ENCODE results near the gene OR51M1. TPM values are rescaled to one million over a fixed set of nuclear protein-coding genes. Genes with fewer than 3 reads are reported as not detected.

The OR51M1 gene
- polyA plus RNA-seq, 12 donors: not detected

DNA sequence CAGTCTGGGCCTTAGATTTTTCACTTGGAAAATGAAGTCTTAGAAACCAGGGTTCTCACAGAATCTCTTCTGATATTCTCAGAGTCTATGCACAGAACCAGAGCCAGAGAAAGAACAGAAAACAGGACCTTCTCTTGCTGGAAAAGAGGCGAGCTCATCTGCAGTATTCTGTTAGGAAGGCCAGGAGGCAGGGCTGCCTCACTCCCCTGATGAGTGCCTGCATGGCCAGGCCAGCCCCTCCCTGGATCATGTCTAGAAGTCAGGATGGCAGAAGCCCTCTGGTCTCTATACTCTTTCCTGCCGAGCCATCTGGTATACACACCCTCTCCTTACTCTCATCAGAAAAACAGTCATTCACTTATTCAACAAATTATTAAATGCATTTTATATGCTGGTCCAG lies 723 bp downstream of the OR51M1 start:
- DNase-seq: no peak

DNA sequence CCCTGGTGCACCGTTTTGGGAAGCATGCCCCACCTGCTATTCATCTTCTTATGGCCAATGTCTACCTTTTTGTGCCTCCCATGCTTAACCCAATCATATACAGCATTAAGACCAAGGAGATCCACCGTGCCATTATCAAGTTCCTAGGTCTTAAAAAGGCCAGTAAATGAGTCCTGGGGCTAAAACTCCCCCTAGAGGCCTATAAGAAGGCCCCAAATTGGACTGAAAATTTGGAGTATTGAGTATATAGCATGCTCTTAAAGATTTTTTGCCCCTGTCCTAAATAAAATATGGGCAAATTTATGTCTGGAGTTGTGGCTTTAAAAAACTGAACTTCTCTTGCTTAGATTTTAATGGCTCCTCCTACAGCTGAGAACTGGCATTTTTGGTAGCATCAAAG lies 6.6 kb downstream of the OR51M1 start:
- DNase-seq: no peak

DNA sequence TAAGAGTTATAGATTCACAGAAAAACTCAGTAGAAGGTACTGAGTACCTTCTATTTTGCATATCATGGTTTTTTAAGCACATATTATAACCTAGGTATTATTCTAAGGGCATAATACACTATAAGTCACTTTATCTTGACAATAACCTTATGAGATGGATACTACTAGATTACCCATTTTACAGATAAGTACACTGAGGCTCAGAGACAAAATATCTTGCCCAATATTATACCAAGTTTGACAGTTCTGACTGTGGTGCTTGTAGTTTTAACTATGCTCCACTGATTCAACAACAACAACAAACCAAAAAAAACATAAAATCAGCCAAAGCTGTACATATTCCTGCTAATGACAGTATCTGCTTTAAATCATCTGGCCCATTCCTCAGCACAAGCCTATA lies 10.5 kb downstream of the OR51M1 start:
- no peak for DNase-seq

DNA sequence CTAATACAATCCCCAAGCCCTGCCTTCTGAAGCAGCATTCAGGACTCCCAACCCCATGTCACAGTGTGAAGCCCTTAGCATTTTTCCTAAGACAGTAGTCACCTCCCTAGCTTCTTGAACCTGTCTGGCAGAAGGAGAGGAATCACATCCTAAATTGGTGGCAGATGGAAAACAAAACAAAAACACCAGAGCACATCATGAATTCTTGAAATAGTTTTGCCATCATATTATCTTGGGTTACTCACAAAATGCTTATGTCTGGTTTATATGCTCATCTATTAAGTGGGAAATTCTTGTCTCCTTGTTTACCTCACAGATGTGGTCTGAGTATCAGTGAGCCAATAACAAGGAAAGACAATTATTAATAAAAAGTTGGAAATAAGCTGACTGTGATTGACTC lies 15.3 kb downstream of the OR51M1 start:
- no peak for DNase-seq

DNA sequence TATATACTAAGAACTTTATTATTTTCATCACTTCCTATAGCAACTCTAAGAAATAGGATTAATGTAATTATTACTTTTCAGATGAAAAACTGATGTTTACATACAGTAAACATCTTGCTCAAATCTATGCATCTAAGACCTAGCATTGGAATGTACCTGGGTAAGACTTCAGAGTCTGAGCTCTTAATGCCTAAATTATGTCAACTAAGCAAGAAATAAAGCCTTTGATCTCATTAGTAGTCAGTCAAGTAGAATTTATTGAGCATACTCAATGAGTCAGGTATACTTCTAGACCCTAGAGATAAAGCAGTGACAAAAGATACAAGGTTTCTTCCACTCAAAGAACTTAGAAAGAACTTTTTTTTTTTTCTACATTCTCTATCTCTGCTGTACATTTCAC lies 21.6 kb downstream of the OR51M1 start:
- DNase-seq: no peak

DNA sequence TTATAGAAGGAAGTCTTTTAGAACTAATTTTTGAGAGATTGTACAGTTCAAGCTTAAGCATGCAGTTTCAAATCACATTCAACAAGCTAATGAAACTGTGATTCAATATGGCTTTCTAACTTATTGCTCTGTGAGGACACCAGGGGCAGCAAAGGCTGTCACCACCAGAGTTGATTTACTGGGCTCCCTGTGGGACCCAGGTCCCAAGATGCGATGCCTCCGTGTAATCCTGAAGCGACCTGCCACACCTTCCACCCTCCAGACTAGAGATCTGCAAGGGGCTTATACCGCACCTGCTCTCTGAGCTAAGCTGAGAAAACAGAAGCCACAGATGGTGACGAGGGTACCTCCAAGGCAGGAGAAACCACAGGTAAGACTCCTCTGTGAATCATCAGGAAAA lies 37.4 kb downstream of the OR51M1 start:
- no peak for DNase-seq

DNA sequence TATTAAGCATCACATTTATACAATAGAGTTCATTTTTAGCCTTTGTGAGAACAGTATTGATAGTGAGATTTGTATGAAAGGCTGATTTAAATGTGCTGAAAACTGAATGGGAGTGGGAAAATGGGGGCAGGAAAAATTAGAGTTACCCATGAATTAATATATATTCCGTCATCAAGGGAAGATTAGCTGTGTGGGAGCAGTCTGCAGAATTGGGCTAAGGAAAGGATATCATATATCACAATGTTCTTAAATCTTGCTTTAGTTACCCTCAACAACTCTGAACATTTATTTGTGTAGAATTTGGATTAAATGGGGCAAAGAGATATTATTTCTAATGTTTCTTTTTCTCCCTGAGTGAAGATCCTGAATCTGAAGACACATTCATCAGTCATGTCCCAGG lies 38.2 kb downstream of the OR51M1 start, which contains the start of gene OR51Q1:
Gene OR51Q1, plus strand, starts transcription at position 301 of the 400 bp plus-strand sequence. Its CDS starts 90 bp downstream, at position 391.
- DNase-seq: no peak

DNA sequence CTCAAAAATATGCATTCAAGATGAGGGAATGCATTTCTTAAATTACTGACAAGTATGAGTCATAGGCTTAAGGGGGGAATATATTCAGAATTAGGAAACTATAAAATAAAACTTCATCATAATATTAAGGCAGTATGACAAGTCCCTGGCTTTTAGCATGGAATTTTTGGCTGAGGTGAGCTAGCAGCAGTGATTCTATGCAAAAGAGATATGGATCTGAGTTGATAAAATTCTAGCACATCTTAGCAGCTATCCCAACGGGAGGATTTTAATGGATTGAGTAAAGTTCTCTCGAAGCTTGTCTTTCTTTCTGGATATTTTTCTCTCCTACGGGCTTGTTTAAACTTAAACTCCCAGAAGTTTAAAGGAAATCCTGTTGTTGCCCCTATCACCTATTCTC lies 39.5 kb downstream of the OR51M1 start:
- DNase-seq: no peak

DNA sequence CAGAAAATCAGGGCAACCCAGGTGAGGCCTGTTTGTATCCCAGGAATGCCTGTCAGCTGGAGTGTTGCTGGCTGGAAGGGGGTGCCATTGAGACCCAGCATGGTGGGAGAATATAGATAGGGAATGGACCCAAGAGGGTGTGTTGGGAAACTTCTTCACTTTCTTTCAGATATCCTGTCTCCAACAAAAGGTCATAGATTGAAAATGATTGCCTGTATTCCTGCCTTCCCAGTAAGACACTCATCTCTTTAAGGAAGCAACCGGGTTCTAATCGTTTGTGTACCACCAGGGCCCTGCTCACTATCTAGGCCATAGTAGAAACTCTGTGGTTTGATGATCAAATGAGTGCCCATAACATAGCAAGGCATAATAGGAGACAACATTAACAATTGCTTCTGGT lies 57.8 kb downstream of the OR51M1 start, which contains the start of gene OR51I1:
Gene OR51I1, minus strand, starts transcription at position 101 of the 400 bp plus-strand sequence. Its CDS starts 0 bp downstream, at position 101.
- no peak for DNase-seq

Other genes starting within 250 kb of the OR51M1 start
- gene OR52A5, start 245.5 kb upstream of the OR51M1 start, polyA plus RNA-seq (ENCODE audit: insufficient read length in 12 of 12): not detected
- gene OR52A1, start 229.1 kb upstream of the OR51M1 start, polyA plus RNA-seq (ENCODE audit: insufficient read length in 12 of 12): under 1 TPM in 6 of 12 donors, not detected in 6; 0.01 to 0.03 (median 0.02) TPM
- not detected for gene OR51V1, start 183.1 kb upstream of the OR51M1 start, polyA plus RNA-seq (ENCODE audit: insufficient read length in 12 of 12)
- gene HBB, start 156.7 kb upstream of the OR51M1 start, polyA plus RNA-seq (ENCODE audit: insufficient read length in 12 of 12): 1,000 to 10,000 TPM in 2 of 12 donors, 100 to 1,000 TPM in 9, not detected in 1; 100 to 1,375 (median 373) TPM
- gene HBD, start 149.3 kb upstream of the OR51M1 start, polyA plus RNA-seq (ENCODE audit: insufficient read length in 12 of 12): under 1 TPM in 7 of 12 donors, not detected in 5; 0.25 to 0.80 (median 0.38) TPM
- 1,000 to 10,000 TPM in 2 of 12 donors, 100 to 1,000 TPM in 3, 10 to 100 TPM in 2, 1 to 10 TPM in 4, not detected in 1; 4.2 to 8,722 (median 70.4) TPM for gene HBG1, start 134.0 kb upstream of the OR51M1 start, polyA plus RNA-seq (ENCODE audit: insufficient read length in 12 of 12)
- gene HBG2, start 129.0 kb upstream of the OR51M1 start, polyA plus RNA-seq (ENCODE audit: insufficient read length in 12 of 12): over 10,000 TPM in 2 of 12 donors, 1,000 to 10,000 TPM in 9, 100 to 1,000 TPM in 1; 964 to 18,217 (median 4,493) TPM
- 10 to 100 TPM in 7 of 12 donors, 1 to 10 TPM in 4, not detected in 1; 1.4 to 85.4 (median 19.9) TPM for gene HBE1, start 113.9 kb upstream of the OR51M1 start, polyA plus RNA-seq (ENCODE audit: insufficient read length in 12 of 12)
- under 1 TPM in 1 of 12 donors, not detected in 11; 0.33 TPM for gene OR51B4, start 81.9 kb upstream of the OR51M1 start, polyA plus RNA-seq (ENCODE audit: insufficient read length in 12 of 12)
- not detected for gene OR51B2, start 59.5 kb upstream of the OR51M1 start, polyA plus RNA-seq (ENCODE audit: insufficient read length in 12 of 12)
- gene OR51B5, start 40.3 kb upstream of the OR51M1 start, polyA plus RNA-seq (ENCODE audit: insufficient read length in 12 of 12): under 1 TPM in 6 of 12 donors, not detected in 6; 0.14 to 0.37 (median 0.19) TPM
- gene OR51B6, start 32.3 kb upstream of the OR51M1 start, polyA plus RNA-seq (ENCODE audit: insufficient read length in 12 of 12): not detected
- not detected for gene OR51Q1, start 38.3 kb downstream of the OR51M1 start, polyA plus RNA-seq (ENCODE audit: insufficient read length in 12 of 12)
- not detected for gene OR51I1, start 57.7 kb downstream of the OR51M1 start, polyA plus RNA-seq (ENCODE audit: insufficient read length in 12 of 12)
- gene OR51I2, start 65.5 kb downstream of the OR51M1 start, polyA plus RNA-seq (ENCODE audit: insufficient read length in 12 of 12): not detected
- not detected for gene OR52D1, start 104.9 kb downstream of the OR51M1 start, polyA plus RNA-seq (ENCODE audit: insufficient read length in 12 of 12)
- not detected for gene UBQLN3, start 126.1 kb downstream of the OR51M1 start, polyA plus RNA-seq (ENCODE audit: insufficient read length in 12 of 12)
- under 1 TPM in 10 of 12 donors, not detected in 2; 0.11 to 0.77 (median 0.17) TPM for gene UBQLNL, start 132.9 kb downstream of the OR51M1 start, polyA plus RNA-seq (ENCODE audit: insufficient read length in 12 of 12)
- gene OR52H1, start 164.7 kb downstream of the OR51M1 start, polyA plus RNA-seq (ENCODE audit: insufficient read length in 12 of 12): under 1 TPM in 1 of 12 donors, not detected in 11; 0.29 TPM
- under 1 TPM in 1 of 12 donors, not detected in 11; 0.17 TPM for gene OR52B6, start 197.1 kb downstream of the OR51M1 start, polyA plus RNA-seq (ENCODE audit: insufficient read length in 12 of 12)
- 1 to 10 TPM in 8 of 12 donors, under 1 TPM in 2, not detected in 2; 0.93 to 3.6 (median 1.3) TPM for gene TRIM6, start 212.8 kb downstream of the OR51M1 start, polyA plus RNA-seq (ENCODE audit: insufficient read length in 12 of 12)
- gene TRIM34, start 241.2 kb downstream of the OR51M1 start, polyA plus RNA-seq (ENCODE audit: insufficient read length in 12 of 12): 1 to 10 TPM in 10 of 12 donors, not detected in 2; 2.9 to 9.6 (median 4.4) TPM